Immature natural killer cell (primary cell): ENCODE data around the gene RBBP8NL. TPM values are rescaled to one million over a fixed set of nuclear protein-coding genes. Genes with fewer than 3 reads are reported as not detected.
A peak's percentile ranks its signal among the peaks of the same experiment; 100 is the strongest.

Experiments used
- DNase-seq, 3 donors: peaks; one replicate each; pipeline ENCODE4 v3.0.0; 2022; ENCODE audit warnings: mixed read lengths in 1 of 3
- H3K27ac Mint-ChIP-seq, 6 donors: one replicate each; pipeline ENCODE4 v1.8.0; 2020; ENCODE audit warnings: mixed read lengths in 6 of 6, mild to moderate bottlenecking in 5 of 6, inconsistent platforms in 4 of 6, moderate library complexity in 3 of 6
- H3K27me3 Mint-ChIP-seq, 3 donors: one replicate each; pipeline ENCODE4 v1.8.0; 2020 to 2021; ENCODE audit warnings: low read depth in 3 of 3, mild to moderate bottlenecking in 3 of 3, mixed read lengths in 3 of 3, moderate library complexity in 3 of 3, inconsistent platforms in 1 of 3
- H3K36me3 Mint-ChIP-seq, 3 donors: one replicate each; pipeline ENCODE4 v1.8.0; 2020; ENCODE audit warnings: mixed read lengths in 3 of 3, inconsistent platforms in 2 of 3, mild to moderate bottlenecking in 2 of 3
- H3K4me1 Mint-ChIP-seq, 2 donors: one replicate each; pipeline ENCODE4 v1.8.0; 2020; ENCODE audit warnings: inconsistent platforms in 2 of 2, mild to moderate bottlenecking in 2 of 2, mixed read lengths in 2 of 2, moderate library complexity in 1 of 2
- H3K4me3 Mint-ChIP-seq, 5 donors: one replicate each; pipeline ENCODE4 v1.8.0; 2020; ENCODE audit warnings: mild to moderate bottlenecking in 5 of 5, mixed read lengths in 5 of 5, inconsistent platforms in 3 of 5, moderate library complexity in 3 of 5
- H3K9me3 Mint-ChIP-seq, 6 donors: one replicate each; pipeline ENCODE4 v1.8.0; 2020; ENCODE audit warnings: mild to moderate bottlenecking in 6 of 6, mixed read lengths in 6 of 6, inconsistent platforms in 4 of 6, moderate library complexity in 3 of 6
- polyA plus RNA-seq, 3 donors: library from polyadenylated mRNA; unstranded; fragments of 300-500 nt; fragmentation: Illumina TruSeq; gene quantifications; one replicate each; pipeline ENCODE4 v1.2.3, GENCODE V29; 2021

Gene RBBP8NL
- polyA plus RNA-seq, 3 donors from 2014 or later: not detected

DNA sequence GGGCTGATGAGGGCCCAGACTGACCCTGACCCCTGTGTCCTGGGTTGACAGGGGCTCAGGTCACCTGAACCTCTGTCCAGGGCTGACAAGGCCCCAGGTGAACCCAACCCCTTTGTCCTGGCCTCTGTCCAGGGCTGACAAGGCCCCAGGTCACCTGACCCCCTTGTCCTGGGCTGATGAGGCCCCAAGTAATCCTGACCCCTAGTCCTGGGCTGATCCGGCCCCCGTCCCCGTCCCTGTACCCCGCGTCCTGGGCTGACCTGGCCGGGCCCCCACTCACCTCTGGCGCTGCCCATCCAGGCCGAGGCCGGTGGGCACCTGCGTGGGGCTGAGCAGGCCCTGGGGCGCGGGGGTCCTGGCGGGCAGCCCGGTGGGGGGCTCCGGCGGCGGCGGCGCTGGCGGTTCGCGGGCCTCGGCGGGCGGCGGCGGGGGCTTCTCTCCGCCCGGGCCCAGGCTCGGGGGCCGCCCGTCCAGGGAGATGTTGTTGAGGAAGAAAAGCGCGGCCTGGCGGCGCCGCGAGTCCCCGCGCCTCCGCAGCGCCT is 20.6 kb downstream of the RBBP8NL start:
- no peaks in the 10 kb centered on the region for H3K36me3 Mint-ChIP-seq
- peak overlapping the region; percentile 64 to 81 (median 73) for H3K4me3 Mint-ChIP-seq
- H3K27ac Mint-ChIP-seq: peak overlapping the region in 2 of 6 donors; percentile 30 to 69
- H3K4me1 Mint-ChIP-seq: peaks cover 19 to 38% of the 10 kb centered on the region in 2 donors
- peaks cover 4 to 14% (median 6%) of the 10 kb centered on the region in 3 donors for H3K27me3 Mint-ChIP-seq
- no peaks in the 10 kb centered on the region for H3K9me3 Mint-ChIP-seq
- peak in 1 of 3 donors; percentile 13 for DNase-seq

DNA sequence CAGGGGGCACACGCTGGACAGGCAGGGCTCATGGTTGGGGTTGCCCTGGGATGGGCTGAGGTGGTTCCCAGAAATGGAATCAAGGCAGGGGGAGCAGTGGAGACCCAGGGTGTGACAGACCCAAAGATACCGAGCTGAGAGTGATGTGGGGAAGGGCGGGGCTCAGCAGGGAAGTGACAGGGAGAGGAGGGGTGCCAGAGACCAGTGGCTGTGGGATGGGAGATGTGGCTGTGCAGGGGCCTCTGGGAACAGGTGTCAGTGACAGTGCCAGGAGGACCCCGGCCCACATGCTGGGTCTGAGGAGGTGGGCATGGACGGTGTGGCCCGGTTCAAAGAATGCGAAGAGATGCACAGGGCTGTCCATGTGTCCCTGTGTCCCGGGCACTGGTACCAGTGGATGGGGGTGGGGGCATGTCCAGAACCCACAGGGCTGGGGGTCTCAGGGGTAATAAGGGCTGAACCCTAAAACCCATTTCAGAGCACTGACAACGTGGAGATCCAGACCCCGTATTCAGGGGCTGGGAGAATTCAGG is 21.3 kb downstream of the RBBP8NL start:
- no peak for DNase-seq
- Mint-ChIP-seq H3K27ac (peak overlapping the region in 4 of 6 donors; percentile 15 to 85 (median 34)), H3K9me3 (no peaks in the 10 kb centered on the region), H3K27me3 (peaks cover 4 to 15% (median 6%) of the 10 kb centered on the region in 3 donors), H3K4me1 (peaks cover 19 to 38% of the 10 kb centered on the region in 2 donors), H3K4me3 (peak overlapping the region; percentile 64 to 81 (median 73)), H3K36me3 (no peaks in the 10 kb centered on the region)

- H3K27ac Mint-ChIP-seq: peak overlapping the region in 3 of 6 donors; percentile 27 to 85 (median 40)
- H3K9me3 Mint-ChIP-seq: no peaks in the 10 kb centered on the region
- H3K4me1 Mint-ChIP-seq: peaks cover 19 to 38% of the 10 kb centered on the region in 2 donors
- H3K36me3 Mint-ChIP-seq: peaks cover 0 to 4% (median 0%) of the 10 kb centered on the region in 3 donors
- H3K27me3 Mint-ChIP-seq: peaks cover 5 to 17% (median 6%) of the 10 kb centered on the region in 3 donors
- no peak for DNase-seq
- peak overlapping the region; percentile 64 to 81 (median 73) for H3K4me3 Mint-ChIP-seq
Measured at GRCh38 chr20:62405108-62405980, 22.0 kb downstream of the RBBP8NL start.

GRCh38 chr20:62404761-62405107 is 22.6 kb downstream of the RBBP8NL start:
- Mint-ChIP-seq H3K36me3 (peaks cover 0 to 4% (median 0%) of the 10 kb centered on the region in 3 donors), H3K9me3 (no peaks in the 10 kb centered on the region), H3K27ac (no peak overlapping the region), H3K4me1 (peaks cover 19 to 36% of the 10 kb centered on the region in 2 donors), H3K27me3 (peaks cover 5 to 17% (median 6%) of the 10 kb centered on the region in 3 donors), H3K4me3 (peak overlapping the region in 1 of 5 donors; percentile 20)
- DNase-seq: no peak

DNA sequence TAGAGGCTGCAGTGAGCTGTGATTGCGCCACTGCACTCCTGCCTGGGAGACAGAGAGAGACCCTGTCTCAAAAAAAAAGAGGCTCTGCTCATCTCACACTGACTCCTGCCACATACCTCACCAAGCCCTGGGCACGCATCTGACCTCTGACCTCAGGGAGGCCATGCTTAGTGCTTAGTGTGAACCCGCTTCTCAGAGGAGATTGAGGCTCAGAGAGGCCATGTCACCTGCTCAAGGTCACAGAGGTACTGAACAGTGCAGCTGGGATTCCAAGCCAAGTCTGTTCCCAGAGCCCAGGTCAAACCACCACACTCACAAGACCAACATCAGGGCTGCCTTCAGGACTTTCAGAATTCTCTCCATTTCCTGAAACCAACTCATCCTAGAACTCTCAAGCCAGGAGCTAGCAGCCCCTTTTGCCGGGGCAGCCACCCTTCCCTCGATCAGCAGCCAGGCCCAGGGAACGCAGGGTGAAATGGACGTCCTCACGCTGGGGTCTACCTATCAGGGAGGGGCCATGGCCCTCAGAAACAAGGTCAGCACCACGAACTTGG is 23.1 kb downstream of the RBBP8NL start:
- Mint-ChIP-seq H3K4me3 (peak overlapping the region; percentile 18 to 62 (median 38)), H3K36me3 (peaks cover 0 to 4% (median 0%) of the 10 kb centered on the region in 3 donors), H3K9me3 (no peaks in the 10 kb centered on the region), H3K27me3 (peaks cover 5 to 17% (median 6%) of the 10 kb centered on the region in 3 donors), H3K4me1 (peaks cover 19 to 31% of the 10 kb centered on the region in 2 donors), H3K27ac (peak overlapping the region in 2 of 6 donors; percentile 30 to 59)
- DNase-seq: no peak

DNA sequence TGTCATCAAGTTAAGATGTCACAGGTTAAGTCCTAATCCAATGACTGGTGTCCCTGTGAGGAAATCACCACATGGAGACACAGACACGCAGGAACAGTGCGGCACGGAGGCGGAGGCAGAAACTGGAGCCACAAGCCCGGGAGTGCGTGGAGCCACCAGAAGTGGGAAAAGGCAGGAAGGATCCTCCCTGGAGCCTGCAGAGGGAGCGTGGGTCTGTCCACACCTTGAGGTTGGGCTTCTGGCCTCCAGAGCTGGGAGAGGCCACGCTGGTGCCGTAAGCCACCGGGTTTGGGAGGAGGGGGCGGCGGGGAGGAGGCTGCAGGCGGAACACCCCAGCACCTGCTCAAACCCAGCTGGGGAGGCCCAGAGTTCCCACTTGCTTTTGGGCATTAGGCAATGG is 24.0 kb downstream of the RBBP8NL start:
- Mint-ChIP-seq H3K27ac (peak overlapping the region in 1 of 6 donors; percentile 78), H3K4me1 (peaks cover 19 to 31% of the 10 kb centered on the region in 2 donors), H3K36me3 (peaks cover 0 to 4% (median 0%) of the 10 kb centered on the region in 3 donors), H3K4me3 (peak overlapping the region in 1 of 5 donors; percentile 25), H3K27me3 (peaks cover 5 to 17% (median 6%) of the 10 kb centered on the region in 3 donors), H3K9me3 (no peaks in the 10 kb centered on the region)
- DNase-seq: no peak

DNA sequence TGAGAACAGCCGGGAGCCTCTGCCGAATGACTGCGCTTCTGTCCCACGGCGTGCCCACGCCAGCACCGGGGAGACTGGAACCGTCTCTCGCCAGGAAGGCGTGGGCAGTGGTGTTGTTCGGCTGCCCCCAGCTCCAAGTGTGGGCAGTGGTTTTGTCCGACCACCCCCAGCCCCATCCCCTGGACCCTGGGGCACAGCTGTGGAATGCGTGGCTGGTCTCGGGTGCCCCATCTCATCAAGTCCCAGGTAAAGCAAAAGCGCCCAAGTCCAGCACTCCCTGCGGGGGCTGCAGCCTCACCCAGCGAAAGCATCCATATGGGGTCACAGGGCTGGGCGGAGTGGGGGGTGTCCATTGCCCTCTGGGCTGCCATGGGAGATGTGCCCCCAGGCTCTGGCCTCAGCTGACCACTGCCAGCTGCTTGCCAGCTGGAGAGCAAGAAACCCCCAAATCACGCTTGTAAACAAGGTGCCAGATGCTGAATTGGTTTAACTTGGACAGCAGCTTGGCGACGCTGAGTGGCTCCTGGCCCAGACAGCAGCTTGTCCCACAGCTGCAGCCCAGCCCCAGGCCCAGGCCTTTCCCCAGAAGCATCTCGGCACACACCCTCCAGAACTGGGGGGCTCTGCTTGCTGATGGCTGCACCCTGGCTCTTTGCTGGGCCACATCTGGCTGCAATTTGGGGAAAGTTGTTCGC is 24.7 kb downstream of the RBBP8NL start:
- Mint-ChIP-seq H3K27me3 (peaks cover 7 to 22% (median 10%) of the 10 kb centered on the region in 3 donors), H3K36me3 (peaks cover 0 to 4% (median 0%) of the 10 kb centered on the region in 3 donors), H3K4me3 (no peak overlapping the region), H3K27ac (no peak overlapping the region), H3K4me1 (peaks cover 19 to 30% of the 10 kb centered on the region in 2 donors), H3K9me3 (no peaks in the 10 kb centered on the region)
- DNase-seq: no peak

DNA sequence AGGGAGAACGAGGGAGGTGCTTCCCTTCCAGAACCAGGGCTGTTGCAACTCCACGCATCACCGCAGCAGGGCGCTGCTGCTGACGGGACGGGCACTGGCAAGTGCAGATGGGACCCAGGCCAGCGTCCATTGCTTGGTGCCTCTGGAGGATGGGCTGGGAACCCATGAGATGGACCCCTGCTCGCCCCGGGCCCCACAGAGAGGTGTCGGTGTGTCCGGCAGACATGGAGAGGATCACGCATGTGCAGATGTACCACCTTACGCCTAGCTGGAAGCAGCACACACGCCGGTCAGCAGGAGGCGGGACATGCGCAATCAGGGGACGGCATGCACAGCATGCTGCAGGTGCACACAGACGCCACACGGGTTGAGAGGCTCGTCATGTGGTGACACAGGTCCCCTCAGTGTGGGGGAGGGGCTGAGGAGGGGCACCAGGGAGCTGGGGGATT is 26.0 kb downstream of the RBBP8NL start:
- H3K4me1 Mint-ChIP-seq: peaks cover 19 to 26% of the 10 kb centered on the region in 2 donors

DNA sequence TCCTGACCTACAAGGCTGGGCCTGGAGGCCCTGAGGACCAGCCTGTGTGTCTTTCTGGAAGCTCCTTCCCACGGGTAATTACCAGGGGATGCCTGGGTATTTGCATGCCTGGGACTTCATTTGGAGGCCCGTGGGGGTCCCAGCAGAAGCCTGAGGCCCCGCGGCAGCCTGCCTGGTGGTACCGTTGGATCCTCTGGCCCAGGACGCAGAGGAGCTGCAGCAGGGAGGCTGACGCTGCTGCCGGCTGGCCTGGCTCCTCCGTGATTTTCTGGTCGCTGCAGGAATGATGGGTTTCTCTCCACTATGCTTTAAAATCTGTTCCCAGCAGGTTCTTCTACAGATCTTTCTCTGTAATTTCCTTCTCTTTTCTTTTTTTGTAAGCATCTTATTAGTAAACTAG is 26.8 kb downstream of the RBBP8NL start:
- no peak for DNase-seq
- peaks cover 11 to 18% of the 10 kb centered on the region in 2 donors for H3K4me1 Mint-ChIP-seq
- H3K27me3 Mint-ChIP-seq: peaks cover 4 to 10% (median 5%) of the 10 kb centered on the region in 3 donors
- peaks cover 0 to 4% (median 0%) of the 10 kb centered on the region in 3 donors for H3K36me3 Mint-ChIP-seq
- no peak overlapping the region for H3K4me3 Mint-ChIP-seq
- H3K27ac Mint-ChIP-seq: peak overlapping the region in 2 of 6 donors; percentile 8 to 21
- no peaks in the 10 kb centered on the region for H3K9me3 Mint-ChIP-seq

More for the DNA sequence above, 26.0 kb downstream of the RBBP8NL start:
- H3K4me3 Mint-ChIP-seq: no peak overlapping the region
- DNase-seq: no peak
- no peaks in the 10 kb centered on the region for H3K9me3 Mint-ChIP-seq
- no peak overlapping the region for H3K27ac Mint-ChIP-seq
- peaks cover 5 to 15% (median 10%) of the 10 kb centered on the region in 3 donors for H3K27me3 Mint-ChIP-seq
- H3K36me3 Mint-ChIP-seq: peaks cover 0 to 4% (median 0%) of the 10 kb centered on the region in 3 donors

DNA sequence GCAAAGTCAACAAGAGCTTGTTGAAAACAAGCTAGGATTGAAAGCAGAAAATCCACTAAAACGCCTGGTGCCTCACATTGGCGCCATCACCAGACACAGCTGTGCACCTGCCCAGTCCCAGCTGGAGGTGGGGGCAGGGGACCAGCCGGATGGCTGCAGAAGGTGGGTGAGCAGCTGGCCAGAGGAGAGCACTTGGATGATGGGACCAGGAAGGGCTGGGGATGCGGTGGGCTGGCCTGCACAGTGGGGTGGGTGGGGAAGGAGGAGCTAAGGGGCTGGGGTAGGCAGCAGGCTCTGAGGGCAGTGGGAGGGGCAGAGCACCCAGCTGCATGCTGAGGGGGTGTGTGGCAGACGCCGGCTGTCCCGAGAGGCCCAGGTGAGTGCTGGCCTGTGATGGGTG is 27.3 kb downstream of the RBBP8NL start:
- H3K4me1 Mint-ChIP-seq: peaks cover 6 to 13% of the 10 kb centered on the region in 2 donors
- no peak overlapping the region for H3K4me3 Mint-ChIP-seq
- no peak overlapping the region for H3K27ac Mint-ChIP-seq
- peaks cover 4 to 8% (median 5%) of the 10 kb centered on the region in 3 donors for H3K27me3 Mint-ChIP-seq
- peaks cover 0 to 4% (median 0%) of the 10 kb centered on the region in 3 donors for H3K36me3 Mint-ChIP-seq
- no peak for DNase-seq
- no peaks in the 10 kb centered on the region for H3K9me3 Mint-ChIP-seq

GRCh38 chr20:62398120-62398821 is 29.1 kb downstream of the RBBP8NL start:
- peaks cover 0 to 6% of the 10 kb centered on the region in 2 donors for H3K4me1 Mint-ChIP-seq
- H3K4me3 Mint-ChIP-seq: no peak overlapping the region
- DNase-seq: no peak
- peaks cover 5 to 8% (median 6%) of the 10 kb centered on the region in 3 donors for H3K27me3 Mint-ChIP-seq
- H3K36me3 Mint-ChIP-seq: peaks cover 0 to 4% (median 0%) of the 10 kb centered on the region in 3 donors
- H3K9me3 Mint-ChIP-seq: no peaks in the 10 kb centered on the region
- peak overlapping the region in 4 of 6 donors; percentile 31 to 66 (median 58) for H3K27ac Mint-ChIP-seq

- Mint-ChIP-seq H3K4me1 (peaks cover 0 to 2% of the 10 kb centered on the region in 2 donors), H3K36me3 (peaks cover 0 to 4% (median 0%) of the 10 kb centered on the region in 3 donors), H3K9me3 (no peaks in the 10 kb centered on the region), H3K4me3 (no peak overlapping the region), H3K27ac (no peak overlapping the region), H3K27me3 (peaks cover 3 to 8% (median 6%) of the 10 kb centered on the region in 3 donors)
- no peak for DNase-seq
Measured at GRCh38 chr20:62396367-62397239, 30.7 kb downstream of the RBBP8NL start.
